Ecto neural progenitor cell (in vitro differentiated cells): ENCODE measurements around the gene SOST.
"Not testable (repeated sequence)": the region's sequence is repeated elsewhere in the genome, so short reads cannot be mapped to it uniquely, and the experiment has no call there.

Experiments
- DNase-seq: peaks from one replicate; pipeline ENCODE4 v3.0.0-alpha.2; 2018; ENCODE audit warnings: low spot score

SOST gene

DNA sequence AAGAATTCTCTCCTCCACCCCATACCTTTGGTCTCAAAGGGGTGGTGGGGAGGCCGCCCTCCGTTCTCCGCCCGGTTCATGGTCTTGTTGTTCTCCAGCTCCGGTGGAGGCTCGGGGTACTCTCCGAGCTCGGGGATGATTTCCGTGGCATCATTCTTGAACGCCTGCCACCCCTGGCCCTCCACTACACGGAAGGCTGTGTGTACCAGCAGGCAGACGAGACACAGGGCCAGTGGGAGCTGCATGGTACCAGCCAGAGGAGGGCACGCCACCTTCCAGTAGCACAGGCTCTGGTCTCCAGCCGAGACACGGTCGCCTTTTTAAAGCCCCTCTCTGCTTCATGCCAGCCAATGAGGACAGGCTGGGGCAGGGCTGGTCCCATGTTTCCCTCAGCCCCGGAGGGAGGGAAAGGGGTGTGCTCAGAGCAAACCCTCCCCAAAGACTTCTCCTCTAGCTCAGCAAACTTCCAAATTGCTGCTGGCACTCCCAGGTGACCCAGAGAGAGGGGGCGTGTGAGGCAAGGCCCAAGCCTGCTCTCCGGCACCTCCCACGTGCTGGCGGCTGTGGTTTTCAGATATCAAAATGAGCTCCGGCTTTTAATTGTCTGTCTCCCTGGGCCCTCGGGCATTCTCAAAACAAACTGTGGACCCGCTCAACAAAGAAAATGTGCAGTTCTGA lies at the start of gene SOST:
Gene SOST (minus strand): TSS at position 295 of the 678 bp plus-strand sequence. CDS start 50 bp downstream, at position 245.
- no peak for DNase-seq

DNA sequence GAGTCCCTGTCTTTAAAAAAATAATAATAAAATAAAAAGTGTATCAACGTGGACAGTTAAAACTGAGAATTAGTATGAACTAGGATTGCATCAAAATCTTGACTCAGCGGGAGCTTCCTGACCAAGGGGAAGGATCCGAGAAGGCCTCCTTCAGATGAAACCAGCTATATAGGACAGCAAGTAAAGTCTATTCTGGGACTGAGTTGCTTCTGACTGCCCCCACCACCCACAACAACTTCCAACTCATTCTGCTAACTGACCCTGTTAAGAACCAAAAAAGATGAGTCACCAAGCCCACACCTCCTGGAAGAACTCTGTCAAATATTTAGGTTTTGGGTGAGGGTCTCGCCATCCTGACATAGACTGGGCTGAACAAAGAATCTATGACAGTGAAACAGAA lies 49.5 kb upstream of the SOST start:
- no peak for DNase-seq

DNA sequence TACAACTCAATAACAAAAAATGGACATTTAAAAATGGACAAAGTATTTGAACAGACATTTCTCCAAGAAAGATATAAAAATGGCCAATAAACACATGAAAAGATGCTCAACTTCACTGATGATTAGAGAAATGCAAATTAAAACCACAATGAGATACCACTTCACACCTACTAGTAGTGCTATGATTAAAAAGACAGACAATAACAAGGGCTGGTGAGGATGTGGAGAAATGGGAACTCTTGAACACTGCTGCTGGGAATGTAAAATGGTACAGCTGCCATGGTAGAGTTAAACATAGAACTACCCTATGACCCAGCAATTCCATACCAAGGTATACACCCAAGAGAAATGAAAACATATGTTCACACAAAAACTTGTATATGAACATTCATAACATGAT lies 46.5 kb upstream of the SOST start:
- DNase-seq: no peak

DNA sequence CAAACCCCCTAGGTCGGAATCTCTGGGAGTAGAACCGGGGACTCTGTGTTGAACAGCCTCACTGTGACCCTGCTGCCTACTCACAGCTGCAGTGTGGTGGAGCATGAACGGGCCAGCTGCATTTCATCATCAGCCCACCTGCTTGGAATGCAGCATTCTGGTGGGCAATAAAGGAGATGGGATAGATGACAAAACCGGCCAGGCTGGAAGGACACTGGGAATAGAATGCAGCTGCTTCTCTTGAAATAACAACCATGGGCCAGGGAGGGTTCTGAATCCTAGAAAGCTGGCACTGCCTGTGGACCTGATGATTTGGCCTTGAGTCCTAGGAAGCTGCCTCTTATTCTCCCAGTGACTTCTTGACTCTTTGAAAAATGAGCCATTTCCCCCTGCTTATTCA lies 45.2 kb upstream of the SOST start:
- DNase-seq: no peak

DNA sequence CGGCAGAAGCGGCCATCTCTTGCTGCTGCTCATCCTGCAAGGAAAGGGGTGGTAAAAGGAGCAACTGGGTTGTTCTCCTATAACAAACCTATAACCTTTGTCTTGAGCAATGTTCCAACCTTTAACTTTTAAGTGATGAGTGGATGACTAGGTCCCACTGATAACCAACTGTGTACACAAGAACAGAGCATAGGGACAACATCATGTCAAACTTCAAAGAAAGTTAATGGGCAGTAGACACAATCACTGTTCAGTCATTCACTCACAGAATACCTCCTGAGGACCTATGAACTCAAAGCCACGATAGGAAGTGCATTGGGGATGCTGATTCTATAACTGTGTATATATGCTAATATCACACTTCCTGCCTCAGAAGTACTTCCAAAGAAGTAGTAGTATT lies 43.3 kb upstream of the SOST start:
- DNase-seq: no peak

DNA sequence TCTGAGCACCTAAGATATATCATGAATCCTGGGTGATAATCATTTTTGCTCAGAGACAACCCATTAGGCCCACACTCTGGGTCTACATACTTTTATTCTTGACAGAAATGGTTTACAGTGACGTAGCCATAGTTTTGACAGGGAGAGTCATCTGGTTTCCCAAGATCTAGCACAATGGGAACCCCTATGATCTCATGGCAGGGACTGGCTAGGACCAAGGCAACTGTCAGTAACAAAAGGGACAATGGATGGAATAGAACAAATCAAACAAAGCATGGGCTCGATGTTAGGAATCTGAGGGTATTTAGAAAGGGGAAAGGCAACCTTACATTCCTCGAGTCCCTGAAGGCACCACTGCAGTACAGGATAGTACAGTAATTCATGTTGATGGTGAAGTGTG lies 42.1 kb upstream of the SOST start:
- no peak for DNase-seq

DNA sequence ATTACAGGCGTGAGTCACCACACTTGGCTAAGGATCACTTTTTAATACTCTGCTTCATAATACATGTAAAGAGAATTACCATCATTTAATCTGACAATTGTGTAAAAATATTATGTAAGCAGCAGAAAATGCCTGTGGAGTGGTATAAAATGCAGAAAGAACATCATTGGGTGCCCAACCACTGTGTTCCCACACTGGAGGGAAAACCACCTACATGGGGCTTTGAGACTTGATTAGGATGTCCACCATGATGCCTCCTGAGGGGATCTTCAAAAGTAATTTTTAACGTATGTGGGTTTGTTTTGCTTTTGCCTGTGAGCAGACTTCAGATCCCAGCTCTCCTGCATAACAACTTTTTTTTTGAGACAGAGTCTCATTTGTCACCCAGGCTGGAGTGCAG lies 40.5 kb upstream of the SOST start:
- DNase-seq: no peak

DNA sequence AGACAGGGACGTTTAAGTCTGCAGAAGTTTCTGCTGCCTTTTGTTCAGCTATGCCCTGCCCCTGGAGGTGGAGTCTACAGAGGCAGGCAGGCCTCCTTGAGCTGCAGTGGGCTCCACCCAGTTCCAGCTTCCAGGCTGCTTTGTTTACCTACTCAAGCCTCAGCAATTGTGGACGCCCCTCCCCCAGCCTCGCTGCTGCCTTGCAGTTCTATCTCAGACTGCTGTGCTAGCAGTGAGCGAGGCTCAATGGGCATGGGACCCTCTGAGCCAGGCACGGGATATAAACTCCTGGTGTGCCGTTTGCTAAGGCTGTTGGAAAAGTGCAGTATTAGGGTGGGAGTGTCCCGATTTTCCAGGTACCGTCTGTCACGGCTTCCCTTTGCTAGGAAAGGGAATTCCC lies 39.4 kb upstream of the SOST start:
- DNase-seq: not testable (repeated sequence)

DNA sequence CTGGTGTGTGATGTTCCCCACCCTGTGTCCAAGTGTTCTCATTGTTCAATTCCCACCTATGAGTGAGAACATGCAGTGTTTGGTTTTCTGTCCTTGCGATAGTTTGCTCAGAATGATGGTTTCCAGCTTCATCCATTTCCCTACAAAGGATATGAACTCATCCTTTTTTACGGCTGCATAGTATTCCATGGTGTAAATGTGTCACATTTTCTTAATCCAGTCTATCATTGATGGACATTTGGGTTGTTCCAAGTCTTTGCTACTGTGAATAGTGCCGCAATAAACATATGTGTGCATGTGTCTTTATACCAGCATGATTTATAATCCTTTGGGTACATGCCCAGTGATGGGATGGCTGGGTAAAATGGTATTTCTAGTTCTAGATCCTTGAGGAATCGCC lies 34.1 kb upstream of the SOST start:
- DNase-seq: not testable (repeated sequence)

DNA sequence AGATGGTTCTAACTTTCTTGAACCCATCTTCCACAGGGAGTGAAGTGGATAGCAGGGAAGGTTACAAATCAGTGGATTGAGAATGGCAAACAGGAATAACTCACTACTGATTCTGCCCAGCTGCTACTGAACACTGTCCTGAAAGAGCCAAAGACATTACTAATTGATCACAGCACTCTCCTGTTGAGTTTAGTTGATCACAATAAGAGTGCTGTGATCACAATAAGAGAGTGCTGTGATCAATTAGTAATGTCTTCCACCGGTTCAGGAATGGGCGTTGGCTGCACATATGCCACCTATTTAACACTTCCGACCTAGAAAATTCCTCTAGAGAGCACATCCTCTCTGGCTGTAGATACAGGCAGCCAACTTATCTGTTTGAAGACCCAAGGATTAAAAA lies 33.0 kb upstream of the SOST start:
- no peak for DNase-seq

DNA sequence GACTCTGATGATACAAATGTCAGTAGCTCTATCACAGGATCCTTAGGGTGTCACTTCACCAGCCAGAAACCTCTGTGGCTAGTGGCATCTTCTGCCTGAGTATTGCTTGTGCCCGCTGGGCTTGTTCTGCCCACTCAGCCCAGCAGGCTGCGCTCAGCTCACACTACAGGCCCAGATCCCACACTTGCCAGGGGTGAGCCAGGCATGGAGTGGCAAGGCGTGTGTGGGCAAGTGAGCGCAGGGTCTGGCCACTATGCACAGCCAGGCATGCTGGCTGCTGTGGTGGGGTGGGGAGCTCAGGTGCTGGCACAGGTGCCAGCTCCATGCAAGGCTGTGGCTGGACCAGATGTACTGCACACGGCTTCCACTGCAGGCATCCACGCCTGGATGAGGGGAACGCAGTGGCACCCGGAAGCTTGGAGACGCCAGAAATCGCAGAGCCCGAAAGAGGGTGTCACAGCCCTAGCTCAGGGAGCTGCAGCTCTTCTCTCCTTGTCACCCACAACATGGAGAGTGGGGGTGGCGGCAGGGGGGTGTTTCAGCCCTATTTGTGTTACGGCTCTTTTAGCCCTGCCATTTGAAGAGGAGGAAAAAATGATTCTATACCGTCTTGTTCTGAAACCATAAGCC lies 31.8 kb upstream of the SOST start:
- DNase-seq: no peak

DNA sequence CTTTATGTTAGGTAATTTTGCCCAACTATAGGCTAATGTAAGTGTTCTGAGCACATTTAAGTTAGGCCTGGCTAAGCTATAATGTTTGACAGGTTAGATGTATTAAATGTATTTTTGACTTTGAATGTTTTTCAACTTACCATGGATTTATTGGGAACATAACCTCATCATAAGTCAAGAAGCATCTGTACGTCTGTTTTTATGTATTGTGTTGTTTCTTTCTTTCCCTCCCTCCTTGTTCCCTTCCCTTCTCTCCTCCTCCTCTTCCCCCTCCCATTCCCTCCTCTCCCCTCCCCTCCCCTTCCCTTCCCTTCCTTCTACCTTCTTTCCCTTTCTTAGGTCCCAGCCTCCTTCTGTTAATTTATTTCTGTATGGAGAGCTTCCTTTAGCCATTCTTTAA lies 30.9 kb upstream of the SOST start:
- no peak for DNase-seq

DNA sequence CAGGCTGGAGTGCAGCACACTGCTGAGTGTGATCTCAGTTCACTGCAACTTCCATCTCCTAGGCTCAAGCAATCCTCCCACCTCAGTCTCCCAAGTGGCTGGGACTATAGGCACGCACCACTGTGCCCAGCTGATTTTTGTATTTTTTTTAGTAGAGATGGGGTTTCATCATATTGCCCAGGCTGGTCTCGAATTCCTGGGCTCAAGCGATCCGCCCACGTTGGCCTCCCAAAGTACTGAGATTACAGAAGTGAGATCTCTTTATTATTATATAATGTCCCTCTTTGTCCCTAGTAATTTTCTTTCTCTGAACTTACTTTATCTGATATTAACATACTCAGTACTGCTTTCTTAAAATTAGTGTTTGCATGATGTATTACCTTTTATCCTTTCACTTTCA lies 29.9 kb upstream of the SOST start:
- no peak for DNase-seq

DNA sequence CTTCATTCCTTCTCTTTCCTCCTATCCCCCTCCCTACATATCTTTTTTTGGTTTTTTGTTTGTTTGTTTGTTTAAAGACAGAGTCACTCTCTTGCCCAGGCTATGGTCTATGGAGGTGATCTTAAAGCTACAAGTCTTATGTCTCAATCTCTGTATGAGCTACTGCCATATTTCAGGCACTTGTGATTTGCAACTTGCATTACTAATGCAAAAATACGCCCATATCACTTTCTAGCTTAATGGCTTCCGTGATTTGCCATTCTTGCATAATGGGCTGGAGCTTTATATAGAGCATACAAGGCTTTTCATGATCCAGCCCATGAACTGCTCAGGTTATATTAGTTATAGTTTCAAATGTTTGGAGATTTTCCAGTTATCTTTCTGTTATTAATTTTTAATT lies 29.1 kb upstream of the SOST start:
- DNase-seq: no peak

DNA sequence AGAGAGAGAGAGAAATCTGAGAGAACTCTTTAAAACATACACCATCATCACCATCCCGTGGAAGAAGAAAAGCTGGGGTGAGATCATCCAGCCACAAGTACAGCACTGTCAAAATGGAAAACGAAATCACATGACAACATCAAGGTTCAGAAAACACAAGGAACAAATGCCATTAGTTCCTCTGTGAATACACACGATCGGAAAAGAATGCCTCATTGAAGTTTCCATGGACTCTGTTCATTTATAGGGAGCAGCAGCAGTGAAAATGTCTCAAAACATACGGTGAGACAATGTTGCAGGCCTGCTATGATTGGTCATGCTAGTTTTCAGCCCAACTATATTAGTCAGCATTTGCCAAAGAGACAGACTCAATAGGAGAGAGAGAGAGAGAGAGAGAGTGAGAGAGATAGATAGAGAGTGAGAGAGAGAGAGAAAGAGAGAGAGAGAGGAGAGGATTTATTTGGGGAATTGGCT lies 26.1 kb upstream of the SOST start:
- no peak for DNase-seq

DNA sequence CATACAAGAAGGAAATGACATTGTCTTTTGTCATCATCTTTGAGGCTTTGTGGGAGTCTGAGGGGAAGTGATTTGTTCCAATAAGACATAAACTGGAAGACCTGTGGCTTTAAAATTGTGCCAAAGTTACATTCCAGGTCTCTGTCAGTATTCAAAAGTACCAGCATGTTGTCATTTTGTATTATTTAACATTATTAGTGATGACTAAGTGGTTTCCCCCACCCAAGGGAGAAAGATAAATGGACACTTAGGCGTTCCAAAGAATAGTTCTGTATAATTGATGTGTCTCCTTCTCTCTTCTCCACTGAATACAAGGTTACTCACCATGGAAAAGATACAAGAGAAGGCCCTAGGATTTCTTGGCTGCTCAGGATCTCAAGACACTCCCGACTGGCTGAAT lies 25.5 kb upstream of the SOST start:
- DNase-seq: no peak

DNA sequence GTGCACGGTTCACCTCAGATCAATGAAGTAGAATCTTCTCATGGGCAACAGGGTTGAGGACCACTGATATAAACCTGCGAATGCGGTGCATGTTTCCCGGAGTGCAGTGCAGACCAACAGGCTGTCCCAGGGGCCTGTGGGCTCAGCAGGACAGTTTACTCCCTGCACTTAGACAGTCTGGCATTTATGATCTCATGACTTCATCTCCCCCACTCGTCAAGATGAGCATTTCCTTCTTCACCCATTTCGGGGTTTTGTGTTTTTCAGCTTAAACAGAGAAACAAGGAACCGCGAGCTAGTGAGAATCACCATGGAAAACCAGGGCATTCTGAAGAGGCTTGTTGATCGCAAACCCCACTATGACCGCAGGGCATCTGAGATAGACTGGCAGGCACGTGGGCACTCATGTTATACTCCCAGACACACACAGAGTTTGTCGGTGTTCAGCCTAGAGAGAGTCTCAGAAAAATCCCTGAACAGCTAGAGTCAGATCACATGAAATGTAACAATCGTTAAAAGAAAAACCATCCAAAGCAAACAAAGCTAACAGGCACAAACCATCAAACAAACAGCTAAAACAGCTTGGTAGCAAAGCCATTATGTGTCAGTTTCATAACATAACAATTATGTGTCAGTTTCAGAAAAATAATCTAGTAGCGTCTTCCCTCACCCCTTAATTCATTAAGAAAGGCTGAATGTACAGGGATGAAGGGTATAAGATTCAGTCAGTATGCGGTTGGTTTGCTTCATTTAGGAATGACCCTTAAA lies 24.5 kb upstream of the SOST start:
- DNase-seq: no peak

DNA sequence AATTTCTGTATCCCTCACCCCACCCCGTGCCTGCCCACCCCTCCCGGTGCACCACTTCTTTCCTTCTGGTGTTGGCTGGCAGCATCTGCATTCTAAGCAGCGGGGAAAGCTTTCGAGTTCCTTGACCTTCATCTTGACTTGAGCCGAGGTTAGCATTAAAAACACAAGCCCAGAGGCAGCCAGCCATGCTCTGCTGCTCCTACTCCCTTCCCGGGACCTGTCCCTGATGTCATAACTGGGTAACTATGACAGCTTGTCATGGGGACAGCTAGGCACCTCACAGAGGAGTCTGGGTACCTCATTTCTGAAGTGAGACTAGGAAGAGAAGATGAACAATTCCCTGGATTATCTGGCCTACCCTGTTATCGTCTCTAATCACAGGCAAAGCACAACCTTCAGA lies 21.5 kb upstream of the SOST start, which contains the start of gene CFAP97D1:
Gene CFAP97D1 (plus strand): TSS at position 301 of the 400 bp plus-strand sequence. CDS start 28 bp downstream, at position 329.
- no peak for DNase-seq

DNA sequence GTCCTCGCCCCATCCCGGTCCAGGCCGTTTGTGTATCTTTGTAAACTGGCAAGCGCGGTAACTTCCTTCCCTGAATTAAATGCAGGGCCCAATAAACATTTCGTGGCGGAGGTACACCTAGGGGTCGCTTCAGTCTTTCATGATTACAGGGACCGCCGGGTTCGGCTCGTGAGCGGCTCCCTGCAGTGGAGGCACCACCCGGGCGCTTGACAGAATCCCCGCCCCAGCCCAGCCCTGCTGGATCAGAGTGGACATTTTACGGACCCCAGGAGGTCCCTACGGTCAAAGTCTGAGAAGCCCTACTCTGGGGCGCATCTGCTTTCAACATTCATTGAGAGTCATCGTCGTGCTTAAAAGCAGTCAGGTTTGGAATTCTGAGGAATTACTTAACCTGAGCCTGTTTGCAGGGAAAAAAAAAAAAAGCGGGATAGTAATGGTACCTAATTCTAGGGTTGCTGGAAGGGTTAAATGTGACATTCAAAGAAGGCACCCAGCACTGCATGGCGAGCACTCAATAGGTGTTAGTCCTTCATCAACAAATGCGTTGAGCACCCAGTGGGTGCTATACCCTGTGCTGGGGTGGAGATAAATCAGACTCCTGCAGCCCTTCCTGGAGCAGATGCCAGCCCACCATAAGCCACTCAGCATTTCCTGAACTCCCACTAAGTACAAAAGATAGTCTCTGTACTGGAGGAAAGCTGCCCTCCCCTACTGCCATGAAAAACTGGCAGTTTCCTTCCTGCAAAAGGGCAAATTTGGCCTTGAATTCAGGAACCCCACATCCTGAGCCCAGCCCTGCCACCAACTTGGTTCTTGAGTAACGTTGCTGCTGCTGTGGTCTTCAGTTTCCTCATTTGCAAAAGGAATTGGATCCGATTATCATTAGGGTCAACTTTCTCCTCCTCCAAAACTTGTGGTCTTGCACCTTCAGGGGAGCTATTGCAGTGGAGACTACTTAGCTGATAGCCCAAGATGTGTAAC lies 20.8 kb upstream of the SOST start:
- no peak for DNase-seq

DNA sequence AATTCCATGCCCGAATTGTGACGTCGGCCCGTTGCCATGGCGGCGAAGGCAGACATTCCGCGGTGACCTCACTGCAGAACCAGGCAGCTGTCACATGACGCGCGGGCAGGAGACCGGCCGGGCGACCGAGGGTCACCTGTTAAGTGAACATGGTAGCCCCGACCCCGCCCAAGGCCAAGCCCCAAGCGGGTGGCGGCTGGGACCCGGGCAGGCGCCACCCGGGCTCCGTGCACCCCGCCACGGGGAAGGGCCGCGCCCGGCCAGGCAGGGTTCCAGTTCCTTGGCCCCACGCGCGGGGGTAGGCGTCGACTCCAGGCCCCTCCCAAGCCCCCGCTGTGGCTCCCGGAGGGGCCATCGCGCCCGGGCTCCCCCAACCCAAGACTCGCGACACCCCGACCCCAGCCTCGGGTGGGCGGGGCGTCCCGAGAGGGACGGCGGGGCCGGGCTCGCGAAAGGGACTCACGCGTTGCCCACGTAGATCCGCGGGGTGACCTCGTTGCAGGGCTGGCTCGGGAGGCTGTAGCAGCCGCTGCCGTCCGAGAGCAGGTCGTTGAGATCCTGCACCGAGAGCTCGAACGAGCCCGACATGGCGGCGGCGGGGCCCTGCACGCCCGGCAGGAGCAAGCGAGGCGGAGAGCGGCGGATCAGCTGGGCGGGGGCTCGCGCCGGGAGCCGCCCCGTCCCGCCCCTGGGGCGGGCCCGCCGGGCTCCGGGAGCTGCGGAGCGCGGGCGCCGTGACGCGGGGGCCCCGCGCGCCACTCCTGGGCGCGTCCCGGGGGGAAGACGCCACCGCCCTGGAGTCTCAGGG lies 19.9 kb upstream of the SOST start, which contains the start of gene DUSP3:
Gene DUSP3 (minus strand): TSS at position 641 of the 808 bp plus-strand sequence. CDS start 53 bp downstream, at position 588.
- peak; percentile 97 for DNase-seq
